Measurements from ENCODE around the gene BRCC3.
A peak's percentile ranks its signal among the peaks of the same experiment; 100 is the strongest.

BRCC3 gene

DNA sequence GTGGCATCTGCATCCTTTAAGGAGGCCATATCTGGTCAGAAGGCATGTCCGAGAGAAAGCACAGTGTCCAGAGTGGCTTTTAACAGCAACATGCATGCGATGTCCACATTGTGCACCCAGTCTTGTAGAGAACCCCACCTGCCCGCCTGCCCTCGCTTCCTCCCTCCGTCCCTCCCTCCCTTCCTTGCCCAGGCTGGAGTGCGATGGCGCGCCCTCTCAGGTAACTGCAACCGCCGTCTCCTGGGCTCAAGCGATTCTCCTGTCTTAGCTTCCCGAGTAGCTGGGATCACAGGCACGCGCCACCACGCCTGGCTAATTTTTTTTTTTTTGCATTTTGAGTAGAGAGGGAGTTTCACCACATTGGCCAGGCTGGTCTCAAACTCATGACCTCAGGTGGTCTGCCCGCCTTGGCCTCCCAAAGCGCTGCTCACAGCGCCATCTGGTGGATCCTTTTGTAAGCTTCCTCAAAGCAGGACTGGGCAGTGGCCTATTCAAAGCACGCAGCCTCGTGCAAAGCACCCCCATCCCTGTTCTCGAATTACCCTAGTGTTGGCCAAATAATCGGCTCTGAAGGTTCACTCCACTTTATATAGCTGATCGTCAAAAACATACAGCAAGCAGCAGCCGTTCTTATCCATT, 15.0 kb downstream of the BRCC3 start:
- DNase-seq (ENCODE audit: insufficient read length, low spot score) (no peak), FAIRE-seq (no peak)
- TF ChIP-seq POLR2AphosphoS5 (IDR thresholded peaks at IDR 0.05; ENCODE audit: low read depth, low read length) (no peak), POU2F2 (IDR thresholded peaks at IDR 0.05; ENCODE audit: low read depth, low read length) (no peak), POLR2A (IDR thresholded peaks at IDR 0.05; ENCODE audit: low read depth, low read length) (no peak), PAX5 (IDR thresholded peaks at IDR 0.05; ENCODE audit: insufficient read depth, low read length, severe bottlenecking) (no peak), SPI1 (IDR thresholded peaks at IDR 0.05; ENCODE audit: low read depth, low read length) (no peak), TAF1 (IDR thresholded peaks at IDR 0.05; ENCODE audit: low read depth, low read length) (no peak)

- DNase-seq (ENCODE audit: insufficient read length, low spot score) = no peak
- FAIRE-seq = no peak
- no peak for TF ChIP-seq TAF1 (IDR thresholded peaks at IDR 0.05; ENCODE audit: low read depth, low read length)
- TF ChIP-seq SPI1 (IDR thresholded peaks at IDR 0.05; ENCODE audit: low read depth, low read length) = no peak
- TF ChIP-seq PAX5 (IDR thresholded peaks at IDR 0.05; ENCODE audit: insufficient read depth, low read length, severe bottlenecking) = no peak
- TF ChIP-seq POLR2AphosphoS5 (IDR thresholded peaks at IDR 0.05; ENCODE audit: low read depth, low read length) = no peak
- no peak for TF ChIP-seq POLR2A (IDR thresholded peaks at IDR 0.05; ENCODE audit: low read depth, low read length)
- no peak for TF ChIP-seq POU2F2 (IDR thresholded peaks at IDR 0.05; ENCODE audit: low read depth, low read length)
Observed at GRCh38 chrX:155086961-155087735, 15.8 kb downstream of the BRCC3 start.

- no peak for TF ChIP-seq PAX5 (IDR thresholded peaks at IDR 0.05; ENCODE audit: insufficient read depth, low read length, severe bottlenecking)
- no peak for TF ChIP-seq TAF1 (IDR thresholded peaks at IDR 0.05; ENCODE audit: low read depth, low read length)
- no peak for TF ChIP-seq POLR2A (IDR thresholded peaks at IDR 0.05; ENCODE audit: low read depth, low read length)
- TF ChIP-seq POU2F2 (IDR thresholded peaks at IDR 0.05; ENCODE audit: low read depth, low read length) = no peak
- TF ChIP-seq POLR2AphosphoS5 (IDR thresholded peaks at IDR 0.05; ENCODE audit: low read depth, low read length) = no peak
- no peak for TF ChIP-seq SPI1 (IDR thresholded peaks at IDR 0.05; ENCODE audit: low read depth, low read length)
- peak; percentile 84 for FAIRE-seq
- no peak for DNase-seq (ENCODE audit: insufficient read length, low spot score)
Observed at GRCh38 chrX:155094468-155095061, 23.3 kb downstream of the BRCC3 start.

DNA sequence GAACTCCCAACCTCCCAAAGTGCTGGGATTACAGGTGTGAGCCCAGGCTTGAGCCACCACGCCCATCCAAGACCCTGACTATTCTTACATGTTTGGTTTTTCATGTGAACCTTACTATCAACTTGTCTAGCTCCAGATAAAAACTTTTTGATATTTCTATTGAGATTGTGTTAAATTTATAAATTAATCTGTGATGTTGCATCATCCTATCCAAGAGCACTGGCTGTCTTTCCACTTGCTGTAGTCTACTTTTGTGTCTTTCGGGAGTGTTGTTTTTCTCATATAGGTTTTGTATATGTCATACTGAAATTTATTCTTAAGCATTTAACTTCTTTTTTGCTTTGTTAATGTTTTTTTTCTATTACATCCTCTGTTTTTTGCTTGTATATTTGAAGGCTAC, 34.6 kb downstream of the BRCC3 start:
- TF ChIP-seq SPI1 (IDR thresholded peaks at IDR 0.05; ENCODE audit: low read depth, low read length) (no peak), PAX5 (IDR thresholded peaks at IDR 0.05; ENCODE audit: insufficient read depth, low read length, severe bottlenecking) (no peak), POU2F2 (IDR thresholded peaks at IDR 0.05; ENCODE audit: low read depth, low read length) (no peak), POLR2AphosphoS5 (IDR thresholded peaks at IDR 0.05; ENCODE audit: low read depth, low read length) (no peak), TAF1 (IDR thresholded peaks at IDR 0.05; ENCODE audit: low read depth, low read length) (no peak), POLR2A (IDR thresholded peaks at IDR 0.05; ENCODE audit: low read depth, low read length) (no peak)
- no peak for DNase-seq (ENCODE audit: insufficient read length, low spot score)
- FAIRE-seq = no peak

GRCh38 chrX:155108427-155108826, 37.1 kb downstream of the BRCC3 start:
- FAIRE-seq (no peak), DNase-seq (ENCODE audit: insufficient read length, low spot score) (no peak)
- no peak for TF ChIP-seq TAF1 (IDR thresholded peaks at IDR 0.05; ENCODE audit: low read depth, low read length)
- TF ChIP-seq PAX5 (IDR thresholded peaks at IDR 0.05; ENCODE audit: insufficient read depth, low read length, severe bottlenecking) = no peak
- TF ChIP-seq POU2F2 (IDR thresholded peaks at IDR 0.05; ENCODE audit: low read depth, low read length) = no peak
- TF ChIP-seq SPI1 (IDR thresholded peaks at IDR 0.05; ENCODE audit: low read depth, low read length) = no peak
- TF ChIP-seq POLR2A (IDR thresholded peaks at IDR 0.05; ENCODE audit: low read depth, low read length) = no peak
- no peak for TF ChIP-seq POLR2AphosphoS5 (IDR thresholded peaks at IDR 0.05; ENCODE audit: low read depth, low read length)

DNA sequence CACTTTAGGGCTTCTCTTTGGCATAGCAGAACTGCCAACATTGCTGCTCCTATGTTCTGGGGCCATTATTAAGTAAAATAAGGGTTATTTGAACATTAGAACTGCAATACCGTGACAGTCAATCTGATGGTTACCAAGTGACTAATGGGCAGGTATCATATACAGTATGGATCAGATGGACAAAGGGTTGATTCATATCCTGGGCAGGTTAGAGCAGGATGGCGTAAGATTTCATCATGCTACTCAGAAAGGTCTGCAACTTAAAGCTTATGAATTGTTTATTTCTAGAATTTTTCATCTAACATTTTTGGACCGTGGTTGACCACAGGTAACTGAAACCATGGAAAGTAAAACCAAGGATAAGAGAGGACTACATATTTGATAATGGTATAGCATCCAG, 40.9 kb downstream of the BRCC3 start:
- no peak for DNase-seq (ENCODE audit: insufficient read length, low spot score)

GRCh38 chrX:155113097-155113496, 41.8 kb downstream of the BRCC3 start:
- TF ChIP-seq POU2F2 (IDR thresholded peaks at IDR 0.05; ENCODE audit: low read depth, low read length) = no peak
- TF ChIP-seq TAF1 (IDR thresholded peaks at IDR 0.05; ENCODE audit: low read depth, low read length) = no peak
- no peak for TF ChIP-seq PAX5 (IDR thresholded peaks at IDR 0.05; ENCODE audit: insufficient read depth, low read length, severe bottlenecking)
- no peak for TF ChIP-seq POLR2AphosphoS5 (IDR thresholded peaks at IDR 0.05; ENCODE audit: low read depth, low read length)
- no peak for TF ChIP-seq POLR2A (IDR thresholded peaks at IDR 0.05; ENCODE audit: low read depth, low read length)
- DNase-seq (ENCODE audit: insufficient read length, low spot score) (no peak), FAIRE-seq (no peak)

More for the DNA sequence above, 40.9 kb downstream of the BRCC3 start:
- FAIRE-seq = no peak
- TF ChIP-seq PAX5 (IDR thresholded peaks at IDR 0.05; ENCODE audit: insufficient read depth, low read length, severe bottlenecking) (no peak), POU2F2 (IDR thresholded peaks at IDR 0.05; ENCODE audit: low read depth, low read length) (no peak), POLR2AphosphoS5 (IDR thresholded peaks at IDR 0.05; ENCODE audit: low read depth, low read length) (no peak), SPI1 (IDR thresholded peaks at IDR 0.05; ENCODE audit: low read depth, low read length) (no peak)

GRCh38 chrX:155115174-155115819, 44.0 kb downstream of the BRCC3 start:
- TF ChIP-seq SPI1 (IDR thresholded peaks at IDR 0.05; ENCODE audit: low read depth, low read length) (no peak), POLR2A (IDR thresholded peaks at IDR 0.05; ENCODE audit: low read depth, low read length) (no peak), POU2F2 (IDR thresholded peaks at IDR 0.05; ENCODE audit: low read depth, low read length) (no peak), POLR2AphosphoS5 (IDR thresholded peaks at IDR 0.05; ENCODE audit: low read depth, low read length) (no peak), PAX5 (IDR thresholded peaks at IDR 0.05; ENCODE audit: insufficient read depth, low read length, severe bottlenecking) (no peak), TAF1 (IDR thresholded peaks at IDR 0.05; ENCODE audit: low read depth, low read length) (no peak)
- DNase-seq (ENCODE audit: insufficient read length, low spot score) (no peak), FAIRE-seq (no peak)

- FAIRE-seq (no peak), DNase-seq (ENCODE audit: insufficient read length, low spot score) (no peak)
- TF ChIP-seq TAF1 (IDR thresholded peaks at IDR 0.05; ENCODE audit: low read depth, low read length) (no peak), POLR2A (IDR thresholded peaks at IDR 0.05; ENCODE audit: low read depth, low read length) (no peak), PAX5 (IDR thresholded peaks at IDR 0.05; ENCODE audit: insufficient read depth, low read length, severe bottlenecking) (no peak)
Observed at GRCh38 chrX:155127465-155127864, 56.2 kb downstream of the BRCC3 start.

Measured in GM12891 (cell line).